ENCODE results near the gene MAP7. TPM values are rescaled to one million over a fixed set of nuclear protein-coding genes. Genes with fewer than 3 reads are reported as not detected.

The MAP7 gene
- total and polyA plus RNA-seq, 2 of the 13 experiments (the other 11 are each of a cell fraction or from before 2014, with no cell fraction given): 0.04 TPM; not detected in 1

DNA sequence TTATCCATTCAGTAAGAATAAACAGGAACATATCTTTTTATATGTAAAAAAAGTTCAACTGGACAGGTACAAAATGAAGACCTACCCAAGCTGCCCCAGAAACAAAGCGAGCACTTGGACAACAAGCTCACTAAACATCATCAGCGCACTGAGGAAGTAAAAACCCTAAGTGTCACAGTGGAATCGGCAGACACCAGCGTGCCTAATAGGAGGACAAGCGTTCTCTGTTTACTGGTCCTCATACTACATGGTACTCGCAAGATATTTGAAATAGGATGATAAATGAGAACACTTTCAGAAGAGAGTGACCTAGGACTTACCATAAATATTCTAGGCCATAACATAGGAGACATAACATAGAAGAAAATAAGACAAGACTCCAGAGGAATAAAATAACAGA lies 18.2 kb downstream of the MAP7 start (continued):
- TF ChIP-seq, protein P1, sequence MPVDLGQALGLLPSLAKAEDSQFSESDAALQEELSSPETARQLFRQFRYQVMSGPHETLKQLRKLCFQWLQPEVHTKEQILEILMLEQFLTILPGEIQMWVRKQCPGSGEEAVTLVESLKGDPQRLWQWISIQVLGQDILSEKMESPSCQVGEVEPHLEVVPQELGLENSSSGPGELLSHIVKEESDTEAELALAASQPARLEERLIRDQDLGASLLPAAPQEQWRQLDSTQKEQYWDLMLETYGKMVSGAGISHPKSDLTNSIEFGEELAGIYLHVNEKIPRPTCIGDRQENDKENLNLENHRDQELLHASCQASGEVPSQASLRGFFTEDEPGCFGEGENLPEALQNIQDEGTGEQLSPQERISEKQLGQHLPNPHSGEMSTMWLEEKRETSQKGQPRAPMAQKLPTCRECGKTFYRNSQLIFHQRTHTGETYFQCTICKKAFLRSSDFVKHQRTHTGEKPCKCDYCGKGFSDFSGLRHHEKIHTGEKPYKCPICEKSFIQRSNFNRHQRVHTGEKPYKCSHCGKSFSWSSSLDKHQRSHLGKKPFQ (CRISPR knock-in tag; IDR thresholded peaks at IDR 0.05; ENCODE audit: insufficient replicate concordance): no peak
- no peak for TF ChIP-seq ZKSCAN1 (IDR thresholded peaks at IDR 0.05; ENCODE audit: low read length)
- TF ChIP-seq SP5 (CRISPR knock-in tag; IDR thresholded peaks at IDR 0.05; ENCODE audit: borderline replicate concordance, low read depth): no peak

DNA sequence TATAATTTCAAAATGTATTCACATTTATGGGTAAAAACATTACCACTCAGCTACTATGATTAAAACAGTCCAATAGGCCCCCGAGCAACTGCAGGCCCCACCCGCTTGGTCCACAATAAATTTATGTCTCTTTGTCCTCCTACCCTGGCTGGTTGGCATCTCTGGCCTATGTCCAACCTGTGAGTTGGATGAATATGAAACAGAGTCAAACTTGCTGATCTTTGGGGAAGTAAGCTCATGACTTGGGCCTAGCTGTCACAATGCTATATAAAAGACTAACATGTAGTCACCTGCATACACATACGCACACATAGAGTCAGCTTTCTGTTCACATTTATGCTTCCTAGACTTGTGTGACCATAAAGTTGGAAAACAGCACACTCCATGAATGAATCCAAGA lies 20.5 kb downstream of the MAP7 start:
- H3K9ac ChIP-seq (ENCODE audit: insufficient read depth, low read depth, low read length): no peak overlapping the region
- no peak overlapping the region for H3K27ac ChIP-seq (ENCODE audit: extremely low read length, insufficient read depth, low read length)
- no peaks in the 10 kb centered on the region for H3K9me3 ChIP-seq (ENCODE audit: low read length)
- no peaks in the 10 kb centered on the region for H4K20me1 ChIP-seq (ENCODE audit: insufficient read depth, low read length)
- peaks cover 0 to 22% of the 10 kb centered on the region in 2 experiments; a peak in 3 of 5 replicates for H3K27me3 ChIP-seq (ENCODE audit: control insufficient read depth in 1 of 2, insufficient read depth in 2 of 2, low read length in 2 of 2)
- intact Hi-C loops (cut with micrococcal nuclease; ENCODE audit: unreplicated experiment): no loop called here
- H2AFZ ChIP-seq (ENCODE audit: low read length): no peak overlapping the region
- DNase-seq (ENCODE audit: low spot score): no peak
- no peak for ATAC-seq
- WGBS (ENCODE audit: low lambda C conversion rate): 47% methylated on average over 3 of the region's 3 CpGs
- ChIA-PET CTCF (ENCODE audit: low intra/inter-chr PET ratio, low total read pairs) (no interaction called here), POLR2A (no interaction called here)
- in situ Hi-C loops (cut with HindIII; ENCODE audit: extremely low pct_ligation_motif_present, low pct_unique_long_range_greater_than_20kb): no loop called here
- no peak overlapping the region for H3K4me2 ChIP-seq (ENCODE audit: low read depth, low read length)
- no peak for FAIRE-seq
- BruUV-seq (replicated peaks): no TSS peak
- H3K4me1 ChIP-seq (ENCODE audit: insufficient read depth, low read length): no peaks in the 10 kb centered on the region
- H3K79me2 ChIP-seq (ENCODE audit: insufficient read depth, low read length): no peaks in the 10 kb centered on the region
- H3K4me3 ChIP-seq (replicated peaks in 1 of 3; ENCODE audit: insufficient read depth in 1 of 3, low read depth in 2 of 3, low read length in 3 of 3): no peak overlapping the region
- TF ChIP-seq HNRNPLL (IDR thresholded peaks at IDR 0.05; ENCODE audit: low read depth, low read length, poor library complexity, severe bottlenecking) (no peak), ARNT (IDR thresholded peaks at IDR 0.05) (no peak), PCBP2 (optimal IDR thresholded peaks at IDR 0.05; ENCODE audit: low read depth, low read length, poor library complexity, severe bottlenecking) (no peak), SOX13 (IDR thresholded peaks at IDR 0.05) (no peak), SOX13 (CRISPR knock-in tag; conservative IDR thresholded peaks at IDR 0.05 in 1 of 2, IDR thresholded peaks at IDR 0.05 in 1 of 2) (no peak)
- TF ChIP-seq, protein P2, sequence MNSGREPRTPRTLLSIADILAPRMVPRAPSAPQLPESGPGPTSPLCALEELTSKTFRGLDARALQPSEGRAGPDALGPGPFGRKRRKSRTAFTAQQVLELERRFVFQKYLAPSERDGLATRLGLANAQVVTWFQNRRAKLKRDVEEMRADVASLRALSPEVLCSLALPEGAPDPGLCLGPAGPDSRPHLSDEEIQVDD (CRISPR knock-in tag; IDR thresholded peaks at IDR 0.05; ENCODE audit: borderline replicate concordance): no peak
- no peaks in the 10 kb centered on the region for H3K36me3 ChIP-seq (replicated peaks in 1 of 2; ENCODE audit: control insufficient read depth in 1 of 2, insufficient read depth in 2 of 2, low read length in 2 of 2)

All from HepG2 (cell line).